ENCODE results near the gene METTL25B. TPM values are rescaled to one million over a fixed set of nuclear protein-coding genes. Genes with fewer than 3 reads are reported as not detected.

METTL25B gene
- total and polyA plus RNA-seq, 2 donors (not counting 1 experiment from before 2014, with no cell fraction given), result 78.3 to 81.1 TPM

- Mint-ChIP-seq H3K9me3 (ENCODE audit: insufficient read depth) (no peaks in the 10 kb centered on the region), H3K27ac (peak overlapping the region; percentile 91), H3K27me3 (no peaks in the 10 kb centered on the region), H3K4me1 (peaks cover 61% of the 10 kb centered on the region), H3K4me3 (peak overlapping the region; percentile 93)
- peaks cover 0 to 18% of the 10 kb centered on the region in 2 experiments for H3K36me3 ChIP-seq (replicated peaks in 1 of 2; ENCODE audit: control extremely low read depth in 1 of 2, control insufficient read depth in 1 of 2, extremely low read depth in 1 of 2, insufficient read depth in 2 of 2, low read length in 1 of 2)
- H3K4me1 ChIP-seq (ENCODE audit: control insufficient read depth in 2 of 2, insufficient read depth in 2 of 2, low read length in 2 of 2), result peaks cover 51 to 57% of the 10 kb centered on the region in 2 donors
- ATAC-seq (ENCODE audit: low read depth) (no peak), DNase-seq (no peak)
- peaks cover 16% of the 10 kb centered on the region for H4K20me1 ChIP-seq (ENCODE audit: control insufficient read depth, insufficient read depth, low read length, poor library complexity, severe bottlenecking)
- peak overlapping the region; percentile 43 for H2AFZ ChIP-seq (ENCODE audit: insufficient read depth, low read depth, low read length, poor library complexity, severe bottlenecking)
- intact Hi-C loops (cut with micrococcal nuclease), result loop anchor here (2.0 kb wide), 1 partner anchor 247 kb away; the partner anchor contains the start of gene MEF2D
- H3K4me2 ChIP-seq (replicated peaks; ENCODE audit: low read depth, low read length, poor library complexity, severe bottlenecking), result peak overlapping the region; percentile 78
- WGBS (ENCODE audit: insufficient coverage), result 24% methylated on average over 5 of the region's 8 CpGs
- no peak for TF ChIP-seq EZH2 (IDR thresholded peaks at IDR 0.05; ENCODE audit: borderline replicate concordance, insufficient read depth, low read depth, low read length, poor library complexity, severe bottlenecking)
- TF ChIP-seq CTCF (IDR thresholded peaks at IDR 0.05), result no peak
- H3K79me2 ChIP-seq (ENCODE audit: control insufficient read depth, insufficient read depth, low read length), result peaks cover 67% of the 10 kb centered on the region
- H3K27me3 ChIP-seq (replicated peaks in 1 of 4; ENCODE audit: control extremely low read depth in 1 of 4, control insufficient read depth in 3 of 4, insufficient read depth in 4 of 4, low read length in 3 of 4), result no peaks in the 10 kb centered on the region
- H3K4me3 ChIP-seq (ENCODE audit: control extremely low read depth in 1 of 5, extremely low read depth in 1 of 5, insufficient read depth in 1 of 5, low read depth in 2 of 5, low read length in 4 of 5), result peak overlapping the region in 4 of 5 experiments; percentile 4 to 34 (median 29)
- ChIA-PET CTCF (interaction anchor here (0.6 to 0.9 kb wide), 2 partner anchors 22 to 142 kb away, joined by 3 to 4 read pairs; no protein-coding TSS in a partner anchor), POLR2A (interaction anchor here (1.9 kb wide), 1 partner anchor 19 kb away, joined by 9 read pairs; the partner anchor contains the start of gene PRCC)
- H3K27ac ChIP-seq (ENCODE audit: low read length in 2 of 2), result peak overlapping the region; percentile 58 to 81
- no peaks in the 10 kb centered on the region for H3K9me3 ChIP-seq (ENCODE audit: control extremely low read depth in 1 of 3, control insufficient read depth in 2 of 3, insufficient read depth in 1 of 3, low read length in 2 of 3)
- H3K9ac ChIP-seq (ENCODE audit: low read length), result peak overlapping the region; percentile 78
These were observed 19.7 kb downstream of the METTL25B start for GRCh38 chr1:156747742-156748669.

All from B cell (primary cell).